Thymus (tissue), 11 donors: ENCODE results near the gene SPECC1L. TPM values are rescaled to one million over a fixed set of nuclear protein-coding genes. Genes with fewer than 3 reads are reported as not detected.

ENCODE experiments used
- DNase-seq, 9 donors: peaks; one replicate each; pipeline ENCODE4 v3.0.0-alpha.2; 2013; ENCODE audit warnings: low spot score in 9 of 9, low read depth in 6 of 9, missing footprints in 1 of 9
- H3K27ac ChIP-seq, 2 donors: one replicate each; pipeline ENCODE4 v1.5.1; 2013; ENCODE audit warnings: control low read depth in 1 of 2, low read depth in 1 of 2, low read length in 1 of 2, mild to moderate bottlenecking in 1 of 2, moderate library complexity in 1 of 2
- H3K27me3 ChIP-seq, 2 donors: one replicate each; pipeline ENCODE4 v1.5.1; 2013; ENCODE audit warnings: low read length in 1 of 2; ENCODE audit not compliant: control insufficient read depth in 2 of 2, insufficient read depth in 1 of 2
- H3K36me3 ChIP-seq, 2 donors: one replicate each; pipeline ENCODE4 v1.5.1; 2013; ENCODE audit warnings: low read length in 1 of 2, mild to moderate bottlenecking in 1 of 2, moderate library complexity in 1 of 2; ENCODE audit not compliant: control insufficient read depth in 2 of 2, insufficient read depth in 2 of 2
- H3K4me1 ChIP-seq, 2 donors: one replicate each; pipeline ENCODE4 v1.5.1; 2013; ENCODE audit warnings: low read length in 2 of 2; ENCODE audit not compliant: control insufficient read depth in 2 of 2, insufficient read depth in 2 of 2
- H3K4me3 ChIP-seq, 2 donors: one replicate each; pipeline ENCODE4 v1.5.1; 2013; ENCODE audit warnings: low read length in 2 of 2, control low read depth in 1 of 2, mild to moderate bottlenecking in 1 of 2
- H3K9me3 ChIP-seq, 2 donors: one replicate each; pipeline ENCODE4 v1.5.1; 2013; ENCODE audit warnings: low read length in 1 of 2, mild to moderate bottlenecking in 1 of 2; ENCODE audit not compliant: control insufficient read depth in 2 of 2, insufficient read depth in 1 of 2
- WGBS: extraction: QIAGEN DNeasy Blood & Tissue Kit; methylation state at CpG from one replicate; pipeline ENCODE4 v1.1.7; 2013; 5-methylcytosine and 5-hydroxymethylcytosine counted together
- polyA plus RNA-seq: library from polyadenylated mRNA; stranded (reverse); fragments of 200-250 nt; gene quantifications from one replicate; pipeline ENCODE4 v1.2.3, GENCODE V29; 2013
- total RNA-seq: library from RNA; stranded (reverse); fragments of 120-200 nt; gene quantifications from one replicate; pipeline ENCODE4 v1.2.4, GENCODE V29; 2013
- donor health status: healthy.

Gene SPECC1L
- total and polyA plus RNA-seq, 2 donors, result 11.6 to 20.5 TPM

DNA sequence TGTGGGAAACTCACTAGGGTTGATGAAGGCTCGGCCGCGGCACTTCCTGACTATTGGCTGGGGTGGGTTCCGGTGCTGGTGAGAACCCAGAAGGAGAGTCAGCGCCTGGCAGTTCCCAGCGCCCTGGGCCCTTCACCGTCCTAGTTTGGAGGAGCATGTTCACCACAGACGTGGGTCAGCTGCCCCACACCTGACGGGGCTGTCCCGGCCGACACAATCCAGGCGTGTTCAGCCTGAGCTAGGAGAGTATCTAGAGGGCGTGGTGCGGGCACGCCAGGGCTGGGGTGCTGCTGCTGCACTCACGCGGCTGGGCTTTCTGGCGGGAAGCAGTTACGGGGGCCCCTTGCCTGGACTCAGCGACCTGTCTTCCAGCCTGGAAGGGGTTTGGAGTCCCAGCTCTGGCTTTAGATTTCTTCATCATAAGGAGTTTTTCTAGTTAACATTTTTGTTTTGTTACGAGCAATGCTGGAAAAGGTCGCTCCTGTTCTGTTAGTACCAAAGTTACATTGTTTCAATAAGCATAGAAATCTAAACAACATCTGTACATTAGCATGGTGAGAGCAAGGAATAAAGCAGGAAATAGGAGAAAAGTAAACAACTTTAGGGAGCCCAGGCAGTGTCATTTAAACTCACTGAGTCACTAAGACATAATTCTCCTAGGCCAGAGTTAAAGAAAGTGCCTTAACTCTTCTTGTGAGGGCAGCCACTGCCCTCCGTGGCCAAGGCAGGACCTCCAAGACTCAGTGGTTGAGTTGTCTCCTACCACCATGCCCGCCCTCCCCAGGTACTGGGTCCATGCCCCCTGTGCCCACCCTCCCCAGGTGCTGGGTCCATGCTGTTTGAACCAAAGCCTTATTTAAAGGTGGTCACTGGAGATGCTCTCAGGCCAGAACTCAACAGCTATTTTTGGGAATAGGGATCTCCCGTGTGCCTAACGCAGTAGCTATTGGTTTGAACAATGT is 144.6 kb downstream of the SPECC1L start:
- 94% methylated on average over 26 of the region's 26 CpGs for WGBS
- Histone ChIP-seq H3K27me3 (no peaks in the 10 kb centered on the region), H3K4me3 (no peak overlapping the region), H3K36me3 (peaks cover 62 to 66% of the 10 kb centered on the region in 2 donors), H3K9me3 (no peaks in the 10 kb centered on the region), H3K4me1 (peaks cover 0 to 4% of the 10 kb centered on the region in 2 donors), H3K27ac (no peak overlapping the region)
- DNase-seq, result no peak

DNA sequence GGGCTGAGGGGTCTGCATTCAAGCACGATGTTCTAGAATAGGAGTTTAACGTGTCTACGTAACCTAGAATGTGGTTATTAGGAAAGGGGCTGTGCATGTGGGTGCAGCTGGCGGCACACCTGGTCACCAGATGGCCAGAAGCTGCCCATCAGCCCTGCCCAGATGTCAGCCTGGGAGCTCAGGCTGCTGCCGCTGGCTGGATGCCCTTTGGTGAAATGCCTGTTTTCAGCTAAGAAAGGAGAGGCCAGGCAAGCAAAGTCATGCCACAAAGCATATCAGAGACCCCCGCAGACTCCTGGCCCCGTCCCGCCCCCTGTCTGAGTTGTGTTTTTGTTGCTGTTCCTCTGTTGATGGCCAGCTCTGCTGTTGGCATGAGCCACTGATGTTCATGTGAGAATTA is 145.5 kb downstream of the SPECC1L start:
- Histone ChIP-seq H3K36me3 (peaks cover 60 to 61% of the 10 kb centered on the region in 2 donors), H3K27me3 (no peaks in the 10 kb centered on the region), H3K27ac (no peak overlapping the region), H3K4me3 (no peak overlapping the region), H3K4me1 (peaks cover 0 to under 1% of the 10 kb centered on the region in 2 donors), H3K9me3 (no peaks in the 10 kb centered on the region)
- 96% methylated on average over 8 of the region's 8 CpGs for WGBS
- DNase-seq, result no peak

DNA sequence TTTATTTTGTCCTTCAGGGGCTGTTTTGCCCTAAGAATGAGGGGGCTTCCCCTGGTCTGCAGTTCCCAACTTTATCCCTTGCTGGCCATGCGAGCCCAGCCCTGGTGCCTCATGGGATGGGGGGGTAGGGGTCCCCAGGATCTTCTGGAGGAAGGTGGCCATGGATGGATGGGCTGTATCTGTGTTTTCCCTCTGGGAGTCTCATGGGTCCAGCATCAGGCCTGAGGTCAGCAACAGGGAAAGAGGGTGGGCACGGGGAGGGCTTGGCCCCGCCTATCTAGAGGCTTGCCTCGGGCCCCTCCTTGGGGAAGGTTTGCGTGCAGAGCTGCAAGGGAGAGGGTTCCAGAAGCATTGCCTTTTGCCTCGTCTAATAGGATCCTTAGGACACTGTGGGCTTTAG is 146.0 kb downstream of the SPECC1L start:
- H3K4me3 ChIP-seq, result no peak overlapping the region
- no peaks in the 10 kb centered on the region for H3K9me3 ChIP-seq
- H3K27me3 ChIP-seq, result no peaks in the 10 kb centered on the region
- peaks cover 55 to 56% of the 10 kb centered on the region in 2 donors for H3K36me3 ChIP-seq
- H3K27ac ChIP-seq, result no peak overlapping the region
- 94% methylated on average over 6 of the region's 6 CpGs for WGBS
- no peak for DNase-seq
- peaks cover 0 to 6% of the 10 kb centered on the region in 2 donors for H3K4me1 ChIP-seq

DNA sequence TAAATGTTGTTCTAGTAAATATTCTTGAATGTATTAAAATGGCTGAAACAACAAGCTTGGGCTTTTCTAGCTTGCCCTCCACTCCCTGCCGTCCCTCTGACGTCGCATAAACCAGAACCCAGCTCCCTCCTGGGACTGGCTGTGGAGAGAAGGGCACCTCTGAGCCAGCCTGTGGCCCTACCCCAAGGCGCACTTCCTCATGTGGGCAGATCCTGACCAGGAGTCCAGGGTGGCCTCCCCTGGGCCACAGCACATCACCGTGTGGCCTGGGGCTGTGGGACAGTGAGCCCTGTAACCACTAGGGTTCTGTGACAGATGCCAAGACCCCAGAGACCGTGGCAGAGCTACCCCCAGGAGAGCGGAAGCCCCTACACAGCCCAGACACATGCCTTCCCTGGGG is 146.6 kb downstream of the SPECC1L start:
- 98% methylated on average over 7 of the region's 7 CpGs for WGBS
- Histone ChIP-seq H3K4me1 (peaks cover 0 to 11% of the 10 kb centered on the region in 2 donors), H3K27ac (no peak overlapping the region), H3K9me3 (no peaks in the 10 kb centered on the region), H3K36me3 (peaks cover 51 to 52% of the 10 kb centered on the region in 2 donors), H3K4me3 (no peak overlapping the region), H3K27me3 (no peaks in the 10 kb centered on the region)
- DNase-seq, result no peak

DNA sequence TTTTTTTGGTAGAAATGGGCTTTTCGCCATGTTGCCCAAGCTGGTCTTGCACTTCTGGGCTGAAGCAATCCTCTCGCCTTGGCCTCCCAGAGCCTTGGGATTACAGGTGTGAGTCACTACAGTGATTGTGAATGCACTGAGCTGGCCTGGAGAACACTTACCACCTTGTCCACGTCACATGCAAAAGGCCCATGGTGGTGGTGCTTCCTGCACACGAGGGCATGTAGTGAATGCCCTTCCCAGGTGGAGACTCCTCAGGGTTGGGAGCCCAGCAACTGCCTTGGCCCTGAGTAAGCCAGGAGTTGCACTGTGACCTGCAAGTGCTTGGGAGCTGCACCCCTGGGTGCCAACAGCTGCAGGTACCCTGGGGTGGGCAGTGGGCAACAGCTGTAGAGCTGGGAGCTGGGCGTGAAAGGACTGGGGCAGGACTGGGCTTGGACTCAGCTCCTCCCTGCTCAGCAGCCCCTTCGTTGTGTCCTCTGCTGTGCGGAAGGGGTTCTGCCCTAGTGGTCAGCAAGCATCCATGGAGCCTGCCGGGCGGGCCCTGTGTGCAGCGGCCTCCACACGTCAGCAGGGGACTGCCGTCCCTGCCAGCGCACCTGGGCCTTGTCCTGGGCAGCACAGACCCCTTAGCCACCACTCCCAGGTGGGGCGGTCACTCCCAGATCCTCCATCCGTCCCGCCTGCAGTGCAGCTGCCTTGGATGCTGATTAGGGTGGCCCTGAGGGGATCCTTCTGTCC is 147.4 kb downstream of the SPECC1L start:
- H3K9me3 ChIP-seq, result no peaks in the 10 kb centered on the region
- DNase-seq, result no peak
- H3K4me3 ChIP-seq, result no peak overlapping the region
- H3K27me3 ChIP-seq, result peaks cover 0 to 2% of the 10 kb centered on the region in 2 donors
- 98% methylated on average over 16 of the region's 16 CpGs for WGBS
- no peak overlapping the region for H3K27ac ChIP-seq
- H3K4me1 ChIP-seq, result peaks cover 0 to 16% of the 10 kb centered on the region in 2 donors
- peaks cover 42 to 43% of the 10 kb centered on the region in 2 donors for H3K36me3 ChIP-seq

DNA sequence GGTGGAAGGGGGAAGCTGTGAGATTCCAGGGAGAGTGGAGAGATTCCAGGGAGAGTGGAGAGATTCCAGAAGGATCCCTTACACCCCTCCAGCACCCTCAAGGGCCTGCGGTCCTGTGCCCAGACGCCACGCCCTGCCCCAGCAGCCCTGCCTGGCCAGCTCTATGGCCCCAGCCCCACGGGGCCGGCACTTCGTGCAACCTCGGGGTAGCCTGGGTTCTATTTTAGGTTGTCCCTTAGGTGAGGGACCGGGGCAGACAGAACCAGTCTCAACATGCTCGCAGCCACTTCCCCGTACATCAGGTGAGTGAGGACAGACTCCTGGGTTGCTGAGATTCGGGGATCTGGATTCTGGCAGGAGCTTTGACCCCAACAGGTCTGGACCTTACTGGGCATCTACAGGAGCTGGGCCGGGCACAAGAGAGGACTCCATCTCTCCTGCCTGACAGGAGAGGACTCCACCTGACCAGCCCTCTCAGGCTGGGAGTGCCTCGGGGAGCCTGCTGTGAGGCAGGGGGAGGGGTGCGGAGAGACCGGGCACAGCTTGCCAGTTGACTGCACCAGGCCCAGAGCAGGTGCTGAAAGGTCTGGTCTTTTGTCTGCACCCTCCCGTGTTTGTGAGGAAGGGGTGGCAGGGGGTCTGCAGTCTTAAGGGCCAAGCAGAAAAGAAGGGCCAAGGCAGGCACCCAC is 148.3 kb downstream of the SPECC1L start:
- no peak overlapping the region for H3K27ac ChIP-seq
- no peak overlapping the region for H3K4me3 ChIP-seq
- DNase-seq, result no peak
- WGBS, result 92% methylated on average over 16 of the region's 16 CpGs
- H3K27me3 ChIP-seq, result peaks cover 0 to 2% of the 10 kb centered on the region in 2 donors
- peaks cover 34 to 35% of the 10 kb centered on the region in 2 donors for H3K36me3 ChIP-seq
- H3K9me3 ChIP-seq, result no peaks in the 10 kb centered on the region
- peaks cover 0 to 20% of the 10 kb centered on the region in 2 donors for H3K4me1 ChIP-seq

DNA sequence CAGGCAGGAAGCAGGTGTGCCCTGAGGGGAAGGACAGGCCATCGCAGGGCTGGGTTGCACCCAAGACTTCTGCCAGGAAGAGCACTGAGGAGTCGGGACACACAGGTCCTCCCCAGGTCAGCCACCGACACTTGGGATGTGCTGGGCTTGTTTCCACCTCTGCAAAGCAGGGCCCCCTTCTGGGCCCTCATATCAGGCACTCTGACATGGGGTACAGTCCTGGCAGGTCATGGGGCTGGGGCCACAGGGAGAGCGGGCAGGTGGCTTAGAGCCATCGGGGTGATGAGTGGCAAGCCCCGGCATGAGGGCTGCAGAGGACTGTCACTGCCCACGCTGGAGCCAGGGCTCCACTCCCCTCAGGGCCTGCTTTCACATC is 148.8 kb downstream of the SPECC1L start:
- Histone ChIP-seq H3K27me3 (peaks cover 2 to 3% of the 10 kb centered on the region in 2 donors), H3K27ac (no peak overlapping the region), H3K4me3 (no peak overlapping the region), H3K4me1 (peaks cover 1 to 21% of the 10 kb centered on the region in 2 donors), H3K36me3 (peaks cover 28 to 30% of the 10 kb centered on the region in 2 donors), H3K9me3 (no peaks in the 10 kb centered on the region)
- 77% methylated on average over 7 of the region's 7 CpGs for WGBS
- DNase-seq, result no peak

DNA sequence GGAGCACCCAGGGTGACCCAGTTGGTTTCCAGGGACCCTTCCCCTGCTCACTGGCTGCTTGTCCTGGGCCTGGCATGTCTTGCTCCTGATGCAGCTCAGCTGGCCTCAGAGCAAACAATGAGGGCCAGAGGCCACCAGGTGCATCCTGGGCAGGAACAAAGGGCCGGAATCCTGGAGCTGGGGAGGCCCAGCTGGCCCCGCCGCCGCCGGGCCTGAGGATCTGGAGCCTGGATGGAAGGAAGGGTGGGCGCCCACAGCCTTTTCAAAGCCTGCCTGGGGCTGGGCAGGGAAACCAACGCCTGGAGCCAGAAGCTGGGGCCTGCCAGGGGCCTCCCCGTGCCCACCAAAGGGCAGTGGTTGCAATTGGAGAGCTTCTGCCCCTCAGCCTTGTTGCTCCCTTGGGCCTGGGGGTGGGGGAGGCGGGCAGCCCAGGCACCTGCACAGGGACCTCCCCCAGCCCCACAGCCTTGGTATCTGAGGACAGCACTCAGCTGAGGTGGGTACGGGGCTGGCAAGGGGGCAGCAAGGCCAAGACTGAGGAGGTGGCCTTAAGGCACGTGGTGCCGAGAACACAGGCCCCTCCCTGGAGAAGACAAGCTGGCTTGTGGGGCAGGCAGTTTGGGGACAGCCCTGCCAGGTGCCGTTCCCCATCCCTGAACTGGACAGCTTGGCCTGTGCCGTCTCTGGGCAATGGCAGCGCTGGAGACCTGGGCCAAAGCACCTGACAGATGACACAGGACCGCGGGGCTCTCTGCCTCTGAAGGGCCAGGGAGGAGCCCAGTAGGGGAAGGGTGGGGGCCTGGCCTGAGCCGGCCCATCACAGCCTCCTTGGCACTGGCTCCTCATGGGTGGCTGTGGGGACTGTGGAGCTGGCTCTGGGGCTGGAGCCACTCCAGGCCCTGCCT is 149.7 kb downstream of the SPECC1L start:
- peaks cover 9 to 30% of the 10 kb centered on the region in 2 donors for H3K4me1 ChIP-seq
- no peak for DNase-seq
- 85% methylated on average over 18 of the region's 18 CpGs for WGBS
- no peaks in the 10 kb centered on the region for H3K9me3 ChIP-seq
- peaks cover 2 to 9% of the 10 kb centered on the region in 2 donors for H3K27me3 ChIP-seq
- H3K36me3 ChIP-seq, result peaks cover 20 to 21% of the 10 kb centered on the region in 2 donors
- H3K4me3 ChIP-seq, result no peak overlapping the region
- no peak overlapping the region for H3K27ac ChIP-seq
